Central memory CD8-positive, alpha-beta T cell (primary cell): Measurements from ENCODE around the gene GRM7.
A peak's percentile ranks its signal among the peaks of the same experiment; 100 is the strongest.

Experiments used
- ATAC-seq: fragments of 150-1000 bp; cut with Tn5 transposase; replicated peaks from 2 replicates; pipeline ENCODE4 v1.10.0; 2022; ENCODE audit warnings: mild to moderate bottlenecking, moderate FRiP score, moderate number of reproducible peaks; ENCODE audit not compliant: poor library complexity, severe bottlenecking; ENCODE audit errors: extremely low read depth
- DNase-seq, 2 donors: peaks; one replicate each; pipeline ENCODE4 v3.0.0; 2021; ENCODE audit warnings: low spot score in 2 of 2
- H3K27ac Mint-ChIP-seq: one replicate; pipeline ENCODE4 v1.8.0; 2022; ENCODE audit warnings: low read depth, mild to moderate bottlenecking, moderate library complexity, mixed read lengths
- H3K27me3 Mint-ChIP-seq: one replicate; pipeline ENCODE4 v1.8.0; 2022; ENCODE audit warnings: mixed read lengths
- H3K36me3 Mint-ChIP-seq: one replicate; pipeline ENCODE4 v1.8.0; 2022; ENCODE audit warnings: mild to moderate bottlenecking, moderate library complexity, mixed read lengths; ENCODE audit not compliant: insufficient read depth
- H3K4me1 Mint-ChIP-seq: one replicate; pipeline ENCODE4 v1.8.0; 2022; ENCODE audit warnings: mixed read lengths
- H3K4me3 Mint-ChIP-seq: one replicate; pipeline ENCODE4 v1.8.0; 2022; ENCODE audit warnings: mild to moderate bottlenecking, moderate library complexity, mixed read lengths
- H3K9me3 Mint-ChIP-seq: one replicate; pipeline ENCODE4 v1.8.0; 2022; ENCODE audit warnings: mixed read lengths

GRM7 gene

GRCh38 chr3:7190095-7190494 is 329.2 kb downstream of the GRM7 start:
- Mint-ChIP-seq H3K4me1 (no peaks in the 10 kb centered on the region), H3K27me3 (no peaks in the 10 kb centered on the region), H3K27ac (no peak overlapping the region), H3K9me3 (peaks cover 23% of the 10 kb centered on the region), H3K4me3 (no peak overlapping the region), H3K36me3 (peaks cover 2% of the 10 kb centered on the region)
- DNase-seq (no peak), ATAC-seq (no peak)

DNA sequence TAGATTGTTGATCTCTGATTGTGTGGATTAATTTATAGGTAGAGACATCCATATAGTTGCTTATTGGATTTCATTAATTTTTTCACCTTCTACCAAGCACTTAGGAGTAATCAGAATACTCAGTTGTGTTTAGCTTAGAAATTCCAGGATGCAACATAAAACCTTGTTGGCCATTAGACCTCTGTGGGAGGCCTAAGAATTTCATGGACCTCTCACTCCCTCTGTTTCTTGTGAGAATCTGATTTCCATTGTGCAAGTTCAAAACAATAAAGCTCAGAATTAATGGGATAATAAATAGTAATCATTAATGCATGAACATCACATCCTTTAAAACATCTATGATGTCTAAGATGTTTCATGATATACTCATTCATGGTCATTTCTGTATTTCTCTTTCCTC is 332.4 kb downstream of the GRM7 start:
- H3K36me3 Mint-ChIP-seq: peaks cover 2% of the 10 kb centered on the region
- H3K4me3 Mint-ChIP-seq: no peak overlapping the region
- H3K9me3 Mint-ChIP-seq: peaks cover 9% of the 10 kb centered on the region
- H3K4me1 Mint-ChIP-seq: no peaks in the 10 kb centered on the region
- no peaks in the 10 kb centered on the region for H3K27me3 Mint-ChIP-seq
- DNase-seq: no peak
- H3K27ac Mint-ChIP-seq: no peak overlapping the region
- no peak for ATAC-seq

DNA sequence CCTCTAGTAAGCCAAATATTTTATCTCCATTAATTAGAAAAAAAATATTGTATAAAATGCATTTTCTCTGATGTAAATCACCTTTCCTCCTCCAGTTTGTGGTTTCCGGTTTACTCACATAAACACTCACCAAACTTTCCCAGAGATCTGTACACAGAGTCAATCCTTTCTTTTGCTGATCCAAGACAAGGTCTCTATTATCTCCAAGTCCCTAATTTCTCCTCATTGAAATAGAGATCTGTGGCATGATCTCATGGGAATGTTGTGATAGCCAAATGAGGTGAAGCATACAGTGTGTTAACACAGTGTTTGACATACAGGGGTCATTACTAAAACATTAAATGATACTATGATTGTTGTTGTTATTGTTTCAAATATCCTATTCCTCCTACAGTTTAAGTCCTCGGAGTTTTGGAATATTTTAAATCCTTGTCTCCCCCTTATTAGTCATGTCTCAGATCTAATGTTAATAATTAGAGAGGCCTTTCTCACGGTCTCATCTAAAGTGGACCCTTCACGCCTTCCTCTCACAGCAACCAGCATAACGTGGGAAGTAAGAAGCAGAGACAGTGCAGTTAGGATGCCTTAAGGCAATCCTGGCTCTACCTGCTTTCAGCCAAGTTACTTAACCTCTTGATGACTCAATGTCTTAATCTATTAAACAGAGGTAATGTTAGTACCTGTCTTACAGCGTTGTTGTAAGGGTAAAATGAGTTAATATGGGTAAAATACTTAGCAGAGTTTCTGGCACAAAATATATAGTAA is 333.3 kb downstream of the GRM7 start:
- DNase-seq (no peak), ATAC-seq (no peak)
- Mint-ChIP-seq H3K4me3 (no peak overlapping the region), H3K4me1 (no peaks in the 10 kb centered on the region), H3K27me3 (no peaks in the 10 kb centered on the region), H3K36me3 (peaks cover 2% of the 10 kb centered on the region), H3K27ac (no peak overlapping the region), H3K9me3 (peaks cover 9% of the 10 kb centered on the region)

DNA sequence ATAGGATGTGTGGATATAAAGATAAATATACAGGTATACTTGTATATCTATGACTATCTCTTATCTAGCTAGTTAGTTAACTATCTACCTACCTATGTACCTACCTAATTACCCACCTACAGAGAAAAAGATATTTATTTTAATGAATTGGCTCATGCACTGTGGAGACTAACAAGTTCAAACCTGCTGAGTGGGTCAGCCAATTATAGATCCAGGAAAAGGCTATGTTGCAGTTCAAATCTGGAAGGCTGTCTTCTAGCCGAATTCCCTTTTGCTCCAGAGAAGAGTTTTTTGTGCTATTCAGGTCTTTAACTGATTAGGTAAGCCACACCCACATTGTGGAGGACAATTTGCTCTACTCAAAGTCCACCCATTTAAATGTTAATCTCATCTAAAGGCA is 335.0 kb downstream of the GRM7 start:
- Mint-ChIP-seq H3K9me3 (peaks cover 9% of the 10 kb centered on the region), H3K4me1 (no peaks in the 10 kb centered on the region), H3K4me3 (no peak overlapping the region), H3K36me3 (peaks cover 2% of the 10 kb centered on the region), H3K27ac (no peak overlapping the region), H3K27me3 (no peaks in the 10 kb centered on the region)
- no peak for DNase-seq
- no peak for ATAC-seq

- H3K9me3 Mint-ChIP-seq: peaks cover 10% of the 10 kb centered on the region
- H3K4me1 Mint-ChIP-seq: no peaks in the 10 kb centered on the region
- H3K4me3 Mint-ChIP-seq: no peak overlapping the region
- no peak overlapping the region for H3K27ac Mint-ChIP-seq
- no peak for DNase-seq
- H3K36me3 Mint-ChIP-seq: no peaks in the 10 kb centered on the region
- no peak for ATAC-seq
- no peaks in the 10 kb centered on the region for H3K27me3 Mint-ChIP-seq
Measured at GRCh38 chr3:7201784-7202183, 340.9 kb downstream of the GRM7 start.

GRCh38 chr3:7203969-7204847 is 343.3 kb downstream of the GRM7 start:
- no peak for DNase-seq
- no peak overlapping the region for H3K4me3 Mint-ChIP-seq
- no peaks in the 10 kb centered on the region for H3K4me1 Mint-ChIP-seq
- no peak overlapping the region for H3K27ac Mint-ChIP-seq
- peaks cover 16% of the 10 kb centered on the region for H3K9me3 Mint-ChIP-seq
- no peaks in the 10 kb centered on the region for H3K36me3 Mint-ChIP-seq
- no peak for ATAC-seq
- H3K27me3 Mint-ChIP-seq: no peaks in the 10 kb centered on the region

- Mint-ChIP-seq H3K27me3 (no peaks in the 10 kb centered on the region), H3K4me3 (peak overlapping the region; percentile 34), H3K36me3 (no peaks in the 10 kb centered on the region), H3K4me1 (no peaks in the 10 kb centered on the region), H3K27ac (no peak overlapping the region), H3K9me3 (peaks cover 16% of the 10 kb centered on the region)
- DNase-seq: no peak
- no peak for ATAC-seq
Measured at GRCh38 chr3:7204848-7205156, 343.9 kb downstream of the GRM7 start.

DNA sequence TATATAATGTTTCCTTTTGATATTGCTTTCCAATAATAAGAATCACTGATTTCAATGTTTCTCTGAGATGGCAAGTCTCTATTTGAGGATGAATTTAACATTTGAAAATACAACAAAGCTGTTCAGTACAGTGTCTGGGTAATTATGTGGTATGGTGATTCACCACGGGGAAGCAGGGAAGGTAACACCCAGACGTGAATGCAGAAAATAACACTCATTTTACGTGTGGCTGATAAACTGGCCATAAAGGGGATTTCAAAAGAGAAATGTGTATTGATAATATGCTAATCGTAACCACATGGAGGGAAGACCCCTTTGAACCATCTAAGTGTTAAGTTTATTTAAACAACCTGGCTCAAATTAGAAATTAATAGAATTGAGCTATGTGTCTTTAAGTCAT is 344.6 kb downstream of the GRM7 start:
- H3K4me1 Mint-ChIP-seq: no peaks in the 10 kb centered on the region
- H3K4me3 Mint-ChIP-seq: peak overlapping the region; percentile 34
- DNase-seq (no peak), ATAC-seq (no peak)
- no peaks in the 10 kb centered on the region for H3K36me3 Mint-ChIP-seq
- no peaks in the 10 kb centered on the region for H3K27me3 Mint-ChIP-seq
- H3K27ac Mint-ChIP-seq: no peak overlapping the region
- H3K9me3 Mint-ChIP-seq: peaks cover 16% of the 10 kb centered on the region

DNA sequence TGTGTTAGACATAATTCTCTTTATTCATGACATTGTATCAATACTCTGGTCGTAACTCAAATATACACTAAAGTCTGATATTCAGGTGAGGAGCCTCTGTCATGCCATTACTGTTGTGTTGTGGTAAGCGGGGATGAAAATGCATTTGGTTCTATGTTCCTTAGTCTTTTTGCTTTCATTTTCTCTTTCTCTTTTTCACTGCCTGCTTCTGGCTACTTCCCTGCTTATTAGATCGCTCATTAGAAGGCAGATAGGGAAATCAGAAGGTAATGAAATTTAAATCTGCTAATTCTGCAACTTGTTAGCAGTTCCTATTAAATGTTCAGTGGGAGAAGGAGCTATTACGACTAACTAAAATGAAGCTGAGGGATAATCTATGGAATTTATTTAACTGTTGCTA is 345.0 kb downstream of the GRM7 start:
- H3K9me3 Mint-ChIP-seq: peaks cover 16% of the 10 kb centered on the region
- no peak for ATAC-seq
- H3K4me1 Mint-ChIP-seq: no peaks in the 10 kb centered on the region
- DNase-seq: no peak
- peak overlapping the region; percentile 34 for H3K4me3 Mint-ChIP-seq
- no peaks in the 10 kb centered on the region for H3K27me3 Mint-ChIP-seq
- H3K27ac Mint-ChIP-seq: no peak overlapping the region
- no peaks in the 10 kb centered on the region for H3K36me3 Mint-ChIP-seq

DNA sequence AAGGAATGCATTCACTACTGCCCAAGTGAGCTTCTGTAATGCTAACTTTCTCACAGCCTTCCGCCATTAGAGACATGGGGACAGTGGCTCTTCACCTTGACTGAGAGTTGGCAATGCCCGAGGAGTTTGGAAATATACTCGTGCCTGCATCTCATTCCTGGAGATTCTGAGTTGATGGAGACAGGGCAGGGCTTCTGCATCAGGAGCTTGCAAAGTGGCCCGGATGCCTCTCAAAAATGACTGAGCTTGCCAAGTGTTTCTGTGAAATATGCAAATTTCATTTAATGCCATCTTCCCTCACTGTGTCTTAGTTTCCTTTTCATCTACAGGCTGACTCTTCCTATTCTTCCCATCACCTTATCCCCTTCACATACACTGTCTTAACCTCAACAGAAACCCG is 346.2 kb downstream of the GRM7 start:
- Mint-ChIP-seq H3K27ac (no peak overlapping the region), H3K4me1 (no peaks in the 10 kb centered on the region), H3K27me3 (no peaks in the 10 kb centered on the region), H3K36me3 (no peaks in the 10 kb centered on the region), H3K4me3 (no peak overlapping the region), H3K9me3 (peaks cover 21% of the 10 kb centered on the region)
- ATAC-seq (no peak), DNase-seq (no peak)

DNA sequence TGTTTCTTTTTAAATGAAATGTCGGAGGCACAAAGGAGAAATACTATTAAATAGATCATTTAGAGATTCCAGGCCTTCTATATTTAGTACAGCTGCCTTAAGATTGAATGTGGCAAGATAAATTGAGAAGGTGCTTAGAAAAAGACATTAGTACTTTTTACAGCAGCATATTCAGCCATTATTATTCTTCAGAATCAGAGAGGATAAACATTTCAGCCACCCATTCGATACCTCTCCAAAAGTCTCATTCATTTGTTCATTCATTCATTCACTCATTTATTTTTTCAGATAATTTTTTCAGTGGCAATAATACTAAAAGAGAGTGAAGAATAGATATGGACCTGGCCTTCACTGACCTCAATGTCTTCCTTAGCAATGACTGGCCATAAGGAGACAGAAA is 347.0 kb downstream of the GRM7 start:
- H3K27ac Mint-ChIP-seq: no peak overlapping the region
- no peaks in the 10 kb centered on the region for H3K36me3 Mint-ChIP-seq
- no peaks in the 10 kb centered on the region for H3K4me1 Mint-ChIP-seq
- no peak for DNase-seq
- no peak overlapping the region for H3K4me3 Mint-ChIP-seq
- no peak for ATAC-seq
- H3K27me3 Mint-ChIP-seq: no peaks in the 10 kb centered on the region
- H3K9me3 Mint-ChIP-seq: peaks cover 20% of the 10 kb centered on the region

DNA sequence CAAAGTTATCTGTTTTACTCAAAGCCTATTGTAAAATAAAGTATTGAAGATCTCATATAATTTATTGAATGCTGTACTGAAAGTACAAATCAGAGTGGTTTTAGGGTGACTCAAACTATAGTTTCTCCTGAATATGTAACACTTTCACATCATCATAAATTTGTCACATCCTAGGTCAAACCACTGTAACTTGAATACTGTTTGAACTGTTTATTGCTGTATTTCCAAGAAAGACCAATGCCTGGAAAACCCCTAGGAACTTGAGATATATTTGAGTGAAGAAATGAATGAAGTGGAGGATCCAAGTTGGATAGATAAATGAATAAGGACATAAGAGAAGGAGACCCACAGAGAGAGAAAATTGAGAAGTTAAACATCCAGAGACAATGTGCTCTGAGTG is 348.2 kb downstream of the GRM7 start:
- DNase-seq (no peak), ATAC-seq (no peak)
- Mint-ChIP-seq H3K36me3 (no peaks in the 10 kb centered on the region), H3K4me1 (no peaks in the 10 kb centered on the region), H3K4me3 (no peak overlapping the region), H3K27ac (no peak overlapping the region), H3K9me3 (peaks cover 21% of the 10 kb centered on the region), H3K27me3 (no peaks in the 10 kb centered on the region)

DNA sequence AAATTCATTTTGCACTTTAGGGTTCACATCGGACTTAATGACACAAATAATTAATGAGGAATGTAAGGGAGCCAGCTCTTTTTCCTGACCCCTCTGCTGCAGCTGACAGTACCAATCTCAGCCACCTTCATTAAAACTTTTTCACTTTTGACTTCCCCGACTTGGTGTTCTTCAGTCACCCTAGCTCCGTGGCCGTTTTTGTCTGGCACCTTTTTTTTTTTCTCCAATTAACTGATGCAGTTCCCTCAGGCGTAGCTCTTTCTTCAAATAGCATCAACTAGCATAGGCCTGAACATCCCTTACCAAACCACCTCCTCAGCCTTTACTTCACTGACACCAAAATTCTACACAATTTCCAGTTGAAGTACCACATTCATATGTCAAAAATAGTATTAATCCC is 350.8 kb downstream of the GRM7 start:
- no peak for DNase-seq
- Mint-ChIP-seq H3K4me3 (no peak overlapping the region), H3K27ac (no peak overlapping the region)

More for the DNA sequence above, 350.8 kb downstream of the GRM7 start:
- Mint-ChIP-seq H3K4me1 (no peaks in the 10 kb centered on the region), H3K9me3 (peaks cover 16% of the 10 kb centered on the region), H3K27me3 (no peaks in the 10 kb centered on the region), H3K36me3 (no peaks in the 10 kb centered on the region)
- ATAC-seq: no peak
